Measurements from ENCODE around the gene PDE1A.
"Not testable (repeated sequence)": the region's sequence is repeated elsewhere in the genome, so short reads cannot be mapped to it uniquely, and the experiment has no call there.

PDE1A gene

GRCh38 chr2:182406221-182406620 is 20.6 kb downstream of the PDE1A start:
- DNase-seq (ENCODE audit: low spot score), result no peak

DNA sequence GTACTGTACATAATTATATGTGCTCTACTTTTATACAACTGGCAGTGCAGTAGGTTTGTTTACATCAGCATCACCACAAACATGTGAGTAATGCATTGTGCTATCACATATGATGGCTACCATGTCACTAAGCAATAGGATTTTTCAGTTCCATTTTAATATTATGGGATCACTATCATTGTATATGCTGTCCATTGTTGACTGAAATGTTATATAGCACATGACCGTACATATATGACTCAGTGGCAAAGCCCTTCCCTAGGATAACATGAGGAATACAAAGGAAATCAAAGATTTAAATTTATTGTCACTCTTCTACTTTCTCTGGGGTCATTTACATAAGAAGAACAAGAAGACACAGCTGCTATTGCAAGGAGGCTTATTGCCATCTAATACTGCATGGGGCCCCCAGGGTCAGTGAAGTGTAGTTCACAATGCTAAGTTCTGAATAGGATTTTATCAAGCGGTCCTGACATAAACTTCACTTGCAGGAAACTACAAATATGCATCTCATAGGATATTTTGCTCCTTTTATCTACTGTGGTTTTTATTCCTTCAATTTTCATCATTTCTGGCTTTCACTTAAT is 21.8 kb downstream of the PDE1A start:
- no peak for DNase-seq (ENCODE audit: low spot score)

GRCh38 chr2:182404092-182404491 is 22.7 kb downstream of the PDE1A start:
- DNase-seq (ENCODE audit: low spot score), result no peak

DNA sequence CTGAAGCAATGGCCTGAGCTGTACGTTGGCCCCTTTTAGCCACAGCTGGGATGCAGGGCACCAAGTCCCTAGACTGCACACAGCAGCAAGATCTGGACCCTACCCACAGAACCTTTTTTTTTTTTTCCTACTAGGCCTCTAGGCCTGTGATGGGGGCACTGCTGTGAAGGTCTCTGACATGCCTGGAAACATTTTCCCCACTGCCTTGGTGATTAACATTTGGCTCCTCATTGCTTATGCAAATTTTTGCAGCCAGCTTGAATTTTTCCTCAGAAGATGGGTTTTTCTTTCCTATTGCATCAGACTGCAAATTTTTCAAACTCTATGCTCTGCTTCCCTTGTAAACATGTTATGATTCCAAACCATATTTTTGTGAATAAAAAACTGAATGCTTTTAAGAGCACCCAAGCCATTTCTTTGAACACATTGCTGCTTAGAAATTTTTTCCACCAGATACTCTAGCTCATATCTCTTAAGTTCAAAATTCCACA is 33.5 kb downstream of the PDE1A start:
- no peak for DNase-seq (ENCODE audit: low spot score)

- DNase-seq (ENCODE audit: low spot score), result no peak
These were observed 35.4 kb downstream of the PDE1A start for GRCh38 chr2:182391443-182391842.

DNA sequence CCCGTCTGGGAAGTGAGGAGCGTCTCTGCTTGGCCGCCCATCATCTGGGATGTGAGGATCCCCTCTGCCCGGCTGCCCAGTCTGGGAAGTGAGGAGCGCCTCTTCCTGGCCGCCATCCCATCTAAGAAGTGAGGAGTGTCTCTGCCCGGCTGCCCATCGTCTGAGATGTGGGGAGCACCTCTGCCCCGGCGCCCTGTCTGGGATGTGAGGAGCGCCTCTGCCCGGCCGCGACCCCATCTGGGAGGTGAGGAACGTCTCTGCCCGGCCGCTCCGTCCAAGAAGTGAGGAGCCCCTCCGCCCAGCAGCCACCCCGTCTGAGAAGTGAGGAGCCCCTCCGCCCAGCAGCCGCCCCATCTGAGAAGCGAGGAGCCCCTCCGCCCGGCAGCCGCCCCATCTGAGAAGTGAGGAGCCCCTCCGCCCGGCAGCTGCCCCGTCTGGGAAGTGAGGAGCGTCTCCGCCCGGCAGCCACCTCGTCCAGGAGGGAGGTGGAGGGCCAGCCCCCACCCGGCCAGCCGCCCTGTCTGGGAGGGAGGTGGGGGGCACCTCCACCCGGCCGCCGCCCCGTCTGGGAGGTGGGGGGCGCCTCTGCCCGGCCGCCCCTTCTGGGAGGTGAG is 40.5 kb downstream of the PDE1A start:
- not testable (repeated sequence) for DNase-seq (ENCODE audit: low spot score)

DNA sequence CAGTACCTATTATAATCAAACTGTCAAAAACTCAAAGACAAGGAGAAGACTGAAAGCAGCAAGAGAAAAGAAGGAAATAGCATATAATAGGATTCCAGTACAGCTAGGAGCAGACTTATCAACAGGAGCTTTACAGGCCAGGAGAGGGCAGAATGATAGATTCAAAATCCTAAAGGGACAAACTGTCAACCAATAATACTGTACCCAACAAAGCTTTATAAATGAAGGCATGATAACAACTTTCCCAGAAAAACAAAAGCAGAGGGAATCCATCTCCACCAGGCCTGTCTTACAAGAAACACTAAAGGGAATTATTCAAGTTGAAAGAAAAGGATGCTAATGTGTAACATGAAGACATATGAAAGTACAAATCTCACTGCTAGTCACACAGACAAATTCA is 42.0 kb downstream of the PDE1A start:
- no peak for DNase-seq (ENCODE audit: low spot score)

DNA sequence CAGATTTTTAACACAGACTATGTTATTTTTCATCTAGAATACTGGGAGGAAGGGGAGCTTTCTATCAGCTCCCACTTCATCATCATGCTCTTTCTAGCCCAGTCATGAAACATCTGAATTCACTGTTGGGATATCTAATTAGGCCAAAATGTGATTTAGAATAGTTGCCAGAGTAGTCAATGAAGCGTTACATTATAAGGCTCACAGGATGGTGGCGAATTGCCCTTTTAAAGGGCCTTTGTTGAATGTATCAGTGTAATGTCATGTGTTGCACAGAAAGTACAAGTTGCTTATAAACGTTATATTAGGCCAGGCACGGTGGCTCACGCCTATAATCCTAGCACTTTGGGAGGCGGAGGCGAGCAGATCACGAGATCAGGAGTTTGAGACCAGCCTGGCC is 45.6 kb downstream of the PDE1A start:
- no peak for DNase-seq (ENCODE audit: low spot score)

GRCh38 chr2:182379241-182379640 is 47.6 kb downstream of the PDE1A start:
- DNase-seq (ENCODE audit: low spot score), result no peak

DNA sequence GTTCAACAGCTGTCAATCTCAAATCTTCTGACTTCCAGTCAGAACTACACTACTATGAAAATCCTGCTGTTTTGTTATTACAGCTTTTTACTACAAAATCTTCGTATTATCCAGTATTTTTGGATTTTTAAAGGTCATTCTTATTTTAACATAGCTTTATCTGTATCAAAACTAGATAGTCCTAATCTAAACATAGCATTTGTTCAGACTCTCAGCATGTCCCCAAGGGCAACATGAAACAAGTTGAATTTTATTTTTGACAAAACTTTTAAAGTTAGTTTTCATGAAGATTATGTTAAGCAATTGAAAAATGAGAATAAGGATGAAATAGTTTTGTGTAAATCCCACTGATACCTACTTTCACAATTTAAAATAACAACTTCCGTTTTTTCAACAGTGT is 48.1 kb downstream of the PDE1A start:
- no peak for DNase-seq (ENCODE audit: low spot score)

- no peak for DNase-seq (ENCODE audit: low spot score)
These were observed 49.4 kb downstream of the PDE1A start for GRCh38 chr2:182377467-182377866.

DNA sequence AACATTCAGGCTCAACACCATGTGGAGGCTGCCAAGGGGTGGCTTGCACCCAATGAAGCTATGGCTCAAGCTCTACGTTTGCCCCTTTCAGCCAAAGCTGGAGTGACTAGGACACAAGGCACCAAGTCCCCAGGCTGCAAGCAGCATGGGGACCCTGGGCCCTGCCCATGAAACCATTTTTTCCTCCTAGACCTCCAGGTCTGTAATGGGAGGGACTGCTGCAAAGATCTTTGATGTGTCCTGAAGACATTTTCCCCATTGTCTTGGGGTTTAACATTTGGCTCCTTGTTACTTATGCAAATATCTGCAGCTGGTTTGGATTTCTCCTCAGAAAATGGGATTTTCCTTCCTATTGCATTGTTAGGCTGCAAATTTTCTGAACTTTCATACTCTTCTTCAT is 51.0 kb downstream of the PDE1A start:
- DNase-seq (ENCODE audit: low spot score), result no peak

- DNase-seq (ENCODE audit: low spot score), result no peak
These were observed 54.2 kb downstream of the PDE1A start for GRCh38 chr2:182372661-182373060.

DNA sequence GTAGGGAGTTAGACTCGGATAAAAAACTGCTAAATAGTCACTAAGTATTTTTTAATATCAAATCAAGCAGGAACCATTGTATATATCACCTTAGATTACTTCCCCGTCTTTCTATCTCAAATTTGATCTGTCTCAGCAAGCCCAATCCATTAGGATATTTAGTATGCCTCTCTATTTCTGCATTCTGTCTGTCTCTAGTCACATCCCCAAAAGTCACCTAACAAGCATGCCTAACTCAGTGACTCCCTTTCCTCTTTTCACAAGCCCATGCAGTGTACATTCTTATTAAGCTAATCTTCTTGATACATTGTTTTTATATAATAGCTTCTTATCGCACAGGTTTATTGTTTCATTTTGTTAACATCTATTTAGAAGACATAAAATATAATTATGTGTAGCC is 57.8 kb downstream of the PDE1A start:
- no peak for DNase-seq (ENCODE audit: low spot score)

GRCh38 chr2:182368446-182368845 is 58.4 kb downstream of the PDE1A start:
- DNase-seq (ENCODE audit: low spot score), result no peak

GRCh38 chr2:182367401-182367800 is 59.4 kb downstream of the PDE1A start:
- DNase-seq (ENCODE audit: low spot score), result no peak

DNA sequence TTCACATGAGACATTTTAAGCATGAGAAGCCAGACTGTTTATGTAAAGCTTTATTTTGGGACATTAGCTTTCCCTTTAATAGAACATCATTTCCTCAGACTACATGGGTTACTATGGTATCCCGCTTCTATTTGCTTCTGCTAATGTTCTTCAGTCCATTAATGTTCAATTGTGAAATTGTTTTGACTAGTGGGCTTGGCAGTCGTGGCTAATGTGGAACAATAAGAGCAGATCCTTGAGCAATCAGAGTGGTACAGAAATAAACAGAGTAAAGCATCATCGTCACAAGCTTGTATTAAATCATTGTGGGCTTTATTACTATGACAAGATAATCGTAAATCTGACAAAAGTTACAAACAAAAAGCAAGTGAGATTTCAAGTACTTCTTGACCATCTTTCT is 60.2 kb downstream of the PDE1A start:
- no peak for DNase-seq (ENCODE audit: low spot score)

DNA sequence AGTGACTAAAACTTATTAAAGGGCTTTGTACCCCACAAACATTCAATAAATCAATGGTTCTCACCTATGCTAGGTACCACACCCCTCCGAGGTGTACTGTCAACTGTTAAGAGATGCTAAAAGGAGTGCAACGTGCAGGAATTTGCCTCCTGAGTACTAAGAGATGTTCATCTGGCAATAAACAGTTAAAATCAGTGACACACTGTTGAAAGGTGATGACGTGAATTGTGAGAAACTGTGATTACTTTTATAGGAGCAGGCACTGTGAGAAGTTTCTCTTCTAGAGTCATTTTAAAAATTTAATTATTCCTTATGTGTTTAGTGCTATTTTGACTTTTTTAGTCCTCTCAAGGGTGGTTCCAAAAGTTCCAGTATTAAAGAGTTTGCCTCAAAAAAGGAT is 61.0 kb downstream of the PDE1A start:
- no peak for DNase-seq (ENCODE audit: low spot score)

DNA sequence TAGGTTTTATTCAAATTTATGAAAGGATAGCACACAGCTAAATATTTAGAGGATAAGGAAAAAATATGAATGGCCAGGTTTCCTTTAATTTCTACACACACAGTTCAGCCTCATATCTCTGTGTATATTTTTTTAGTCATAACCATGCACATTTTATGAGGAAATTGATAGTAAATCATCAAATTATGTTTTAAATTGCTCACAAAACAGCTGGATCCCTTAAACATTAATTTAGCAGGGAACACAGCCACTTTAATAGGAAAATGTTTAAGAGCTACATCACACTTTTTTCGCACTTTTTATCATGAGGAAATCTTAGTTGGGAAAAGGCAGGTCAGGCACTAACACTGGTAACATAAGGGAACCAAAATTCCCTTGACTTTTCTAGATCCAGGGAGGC is 65.4 kb downstream of the PDE1A start:
- DNase-seq (ENCODE audit: low spot score), result no peak

DNA sequence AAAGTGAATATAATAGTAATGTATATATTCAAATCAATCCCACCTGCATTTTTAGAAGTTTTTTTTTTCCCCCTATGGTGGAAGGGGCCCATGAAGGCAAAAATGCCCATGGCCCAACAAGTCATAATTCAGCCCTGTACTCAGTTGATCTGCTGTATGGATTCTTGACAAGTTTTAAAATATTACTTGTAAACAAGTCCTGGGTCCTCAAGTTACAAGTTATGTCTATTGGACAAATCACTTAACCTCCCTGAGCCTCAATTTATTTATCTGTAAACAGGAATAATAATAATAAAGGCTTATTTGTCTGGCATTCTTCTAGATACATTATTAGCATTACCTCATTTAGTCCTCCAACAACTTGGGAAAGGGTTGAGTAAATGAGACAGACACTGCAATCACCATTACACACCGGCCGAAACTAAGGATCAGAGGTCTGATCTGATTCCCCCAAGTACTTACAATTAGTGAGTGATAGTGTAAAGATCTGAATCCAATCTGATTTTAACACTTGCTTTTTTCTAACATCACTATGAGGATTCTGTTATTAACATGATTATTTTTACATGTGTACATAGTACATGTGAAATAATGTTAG is 66.1 kb downstream of the PDE1A start:
- DNase-seq (ENCODE audit: low spot score), result no peak

GRCh38 chr2:182359990-182360662 is 66.7 kb downstream of the PDE1A start:
- no peak for DNase-seq (ENCODE audit: low spot score)

DNA sequence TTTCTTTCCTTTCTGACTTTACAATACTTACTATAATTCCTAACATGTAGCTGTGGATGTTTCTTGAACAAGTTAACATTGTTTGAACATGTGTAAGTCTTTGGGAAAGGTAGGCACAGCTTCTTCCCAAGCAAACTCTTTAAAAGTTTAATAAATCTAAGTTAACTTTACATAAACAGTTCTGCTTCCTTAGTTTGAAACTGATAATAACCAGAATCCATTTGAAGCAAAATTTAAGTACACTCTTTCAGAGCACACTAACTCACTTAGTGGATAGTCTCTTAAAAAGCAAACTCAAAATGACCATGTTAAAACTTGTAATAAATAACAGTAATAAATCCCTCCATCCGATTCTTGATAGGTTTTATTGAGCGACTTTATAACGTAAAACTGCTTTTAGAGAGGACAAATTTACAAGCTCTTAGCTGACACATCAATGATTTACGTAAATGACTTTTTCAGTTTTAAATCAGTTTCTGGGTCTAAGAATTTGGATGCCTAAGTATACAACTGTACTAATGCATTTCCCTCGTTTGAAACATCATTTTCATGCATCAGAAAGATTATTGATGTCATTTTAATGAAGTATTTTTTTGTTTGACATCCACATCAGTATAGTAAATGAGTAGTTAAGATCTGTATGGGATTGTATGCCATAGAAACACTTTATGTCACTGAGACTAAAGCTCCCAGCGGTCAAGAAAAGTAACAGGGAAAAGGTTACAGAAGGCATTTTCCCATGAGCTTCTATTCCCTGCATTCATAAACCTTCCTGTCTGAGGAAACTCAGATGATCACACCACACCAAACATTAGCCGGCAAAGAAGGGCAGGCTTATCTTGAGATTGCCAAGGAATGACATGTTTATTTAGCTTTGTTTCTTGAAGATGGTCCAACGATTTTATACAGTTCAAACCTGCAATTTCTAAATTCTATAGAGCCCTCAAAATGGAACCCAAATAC is 67.5 kb downstream of the PDE1A start:
- DNase-seq (ENCODE audit: low spot score), result no peak

Data from HuH-7 (cell line).